GM18498 (cell line): ENCODE data around the gene PFKM.
A peak's percentile ranks its signal among the peaks of the same experiment; 100 is the strongest.

ENCODE experiments used
- ATAC-seq: cut with Tn5 transposase; IDR thresholded peaks from one replicate; pipeline ENCODE4 v1.9.1; 2021; ENCODE audit warnings: mild to moderate bottlenecking, moderate library complexity; ENCODE audit not compliant: unreplicated experiment

PFKM gene

DNA sequence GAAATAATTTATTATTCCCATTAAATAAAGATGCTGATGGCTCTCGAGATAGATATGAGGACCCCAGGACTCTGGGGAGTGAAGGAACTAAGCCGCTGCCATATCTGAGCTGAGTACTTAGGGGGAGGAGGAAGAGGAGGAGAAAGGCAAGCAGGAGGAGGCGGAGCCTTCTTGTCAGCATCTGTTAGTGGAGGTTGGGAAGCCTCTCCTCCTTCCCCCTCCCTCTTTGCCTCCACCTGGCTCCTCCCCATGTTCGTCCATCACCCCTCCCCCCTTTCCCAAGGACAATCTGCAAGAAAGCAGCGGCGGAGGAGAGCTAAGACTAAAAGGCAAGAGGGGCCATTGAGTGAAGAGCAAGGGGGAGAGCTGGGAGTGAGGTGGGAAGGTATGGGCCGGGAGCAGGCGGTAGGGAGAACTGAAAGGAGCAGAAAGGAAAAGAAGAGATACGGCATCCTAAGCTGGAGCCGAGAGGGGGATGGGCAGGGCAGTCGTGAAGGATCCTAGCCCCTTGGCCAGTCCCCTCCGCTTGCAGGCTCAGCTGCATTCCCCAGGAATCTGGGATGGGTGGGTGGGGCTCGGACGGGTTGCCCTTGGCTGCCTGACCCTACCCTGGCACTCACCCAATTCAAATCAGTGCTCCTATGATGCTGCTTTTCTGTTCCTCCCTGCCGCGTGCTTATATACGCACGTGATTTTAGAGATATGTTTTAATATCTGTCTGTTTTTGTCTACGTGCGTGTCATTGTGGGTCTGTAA lies at the start of gene PFKM:
Gene PFKM (plus strand): TSS at position 287 of the 756 bp plus-strand sequence. CDS start 3,411 bp downstream, outside the sequence.
- peak; percentile 100 for ATAC-seq

- ATAC-seq: no peak
Measured at GRCh38 chr12:48070033-48070432, 49.1 kb upstream of the PFKM start.

GRCh38 chr12:48070731-48071130 lies 48.4 kb upstream of the PFKM start:
- ATAC-seq: no peak

- ATAC-seq: no peak
Measured at GRCh38 chr12:48071808-48072207, 47.4 kb upstream of the PFKM start.

DNA sequence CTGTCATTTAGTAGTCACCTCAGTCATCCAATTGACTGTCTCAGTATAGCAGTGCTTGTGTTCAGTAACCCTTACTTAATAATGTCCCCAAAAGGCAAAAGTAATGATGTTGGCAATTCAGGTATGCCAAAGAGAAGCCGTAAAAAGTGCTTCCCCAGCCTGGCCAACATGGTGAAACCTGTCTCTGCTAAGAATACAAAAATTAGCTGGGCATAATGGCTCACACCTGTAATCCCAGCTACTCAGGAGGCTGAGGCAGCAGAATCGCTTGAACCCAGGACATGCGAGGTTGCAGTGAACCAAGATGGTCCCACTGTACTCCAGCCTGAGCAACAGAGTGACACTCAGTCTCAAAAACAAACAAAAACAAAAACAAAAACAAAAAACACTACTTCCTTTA lies 46.9 kb upstream of the PFKM start:
- ATAC-seq: no peak

DNA sequence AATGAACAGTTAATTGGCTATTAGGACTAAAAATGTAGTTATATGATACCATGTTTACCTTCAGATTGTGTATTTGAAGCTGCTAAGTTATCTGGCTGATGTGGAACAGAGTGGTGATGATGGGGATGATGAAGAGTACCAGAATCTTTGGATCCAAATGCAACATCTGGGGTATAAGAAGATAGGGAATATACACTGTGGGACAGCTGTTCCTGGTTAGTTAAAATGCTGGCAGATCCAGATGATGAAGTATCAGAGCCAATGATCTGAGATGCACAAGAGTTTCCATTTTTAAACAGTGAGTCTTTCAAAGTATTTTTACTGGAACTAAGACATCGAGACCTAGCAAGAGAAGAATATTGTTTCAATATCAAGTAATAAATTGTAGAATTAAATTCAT lies 44.9 kb upstream of the PFKM start:
- ATAC-seq: no peak

DNA sequence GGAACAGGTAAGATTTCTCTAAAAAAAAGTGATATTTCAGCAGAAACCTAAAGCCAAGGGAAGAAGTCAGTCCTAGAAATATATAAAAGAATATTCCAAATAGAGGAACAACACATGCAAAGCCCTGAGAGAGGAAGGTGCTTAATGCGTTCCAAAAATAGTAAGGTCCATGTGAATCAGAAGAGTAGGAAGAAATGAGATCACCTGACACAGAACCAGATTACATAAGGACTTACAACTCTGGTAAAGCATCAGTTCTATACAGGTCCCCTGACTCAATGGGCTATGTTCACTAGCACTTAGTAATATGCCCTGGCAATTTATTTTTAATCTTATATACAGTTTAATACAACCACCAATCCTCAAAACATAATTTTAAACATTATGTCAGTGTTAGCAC lies 43.3 kb upstream of the PFKM start:
- ATAC-seq: no peak

GRCh38 chr12:48077111-48077510 lies 42.1 kb upstream of the PFKM start:
- ATAC-seq: no peak

- ATAC-seq: no peak
Measured at GRCh38 chr12:48078901-48079300, 40.3 kb upstream of the PFKM start.

- no peak for ATAC-seq
Measured at GRCh38 chr12:48080285-48080684, 38.9 kb upstream of the PFKM start.

DNA sequence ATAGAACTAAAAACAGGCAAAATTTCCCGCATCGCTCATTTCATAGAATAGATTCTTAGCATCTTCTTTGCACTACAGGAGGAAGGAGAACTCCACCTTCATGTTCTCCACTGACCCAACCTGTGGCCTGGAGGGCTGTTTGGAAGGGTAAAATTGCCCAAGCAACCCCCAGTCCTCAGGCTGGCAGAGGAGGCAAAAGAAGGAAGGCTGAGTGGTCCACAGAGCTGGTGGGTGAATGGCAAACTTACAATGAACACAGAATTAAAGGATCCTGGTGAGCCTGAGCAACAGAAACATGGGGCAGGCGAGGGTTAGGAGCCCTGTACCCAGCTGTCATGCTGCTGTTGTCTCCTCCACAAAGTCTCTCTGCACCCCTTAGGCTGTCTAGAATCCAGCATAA lies 38.3 kb upstream of the PFKM start:
- ATAC-seq: no peak

DNA sequence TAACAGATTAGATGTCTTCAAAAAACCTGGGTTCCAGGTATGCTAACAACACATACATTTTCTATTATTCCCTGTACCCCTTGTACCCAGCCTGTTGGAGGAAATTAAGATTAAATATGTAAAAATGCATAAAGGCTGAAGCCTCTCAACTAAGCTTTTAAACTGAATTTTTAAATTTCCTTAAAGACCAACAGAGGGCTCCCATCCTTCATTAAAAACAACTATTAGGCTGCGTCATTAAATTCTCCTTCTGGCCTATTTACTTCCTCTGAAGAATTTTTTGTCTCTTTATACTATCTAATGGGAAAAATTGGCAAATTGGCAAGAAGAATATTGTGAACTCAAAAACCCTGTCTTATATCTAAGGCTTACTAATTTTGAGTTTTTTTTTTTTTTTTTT lies 35.1 kb upstream of the PFKM start:
- no peak for ATAC-seq

DNA sequence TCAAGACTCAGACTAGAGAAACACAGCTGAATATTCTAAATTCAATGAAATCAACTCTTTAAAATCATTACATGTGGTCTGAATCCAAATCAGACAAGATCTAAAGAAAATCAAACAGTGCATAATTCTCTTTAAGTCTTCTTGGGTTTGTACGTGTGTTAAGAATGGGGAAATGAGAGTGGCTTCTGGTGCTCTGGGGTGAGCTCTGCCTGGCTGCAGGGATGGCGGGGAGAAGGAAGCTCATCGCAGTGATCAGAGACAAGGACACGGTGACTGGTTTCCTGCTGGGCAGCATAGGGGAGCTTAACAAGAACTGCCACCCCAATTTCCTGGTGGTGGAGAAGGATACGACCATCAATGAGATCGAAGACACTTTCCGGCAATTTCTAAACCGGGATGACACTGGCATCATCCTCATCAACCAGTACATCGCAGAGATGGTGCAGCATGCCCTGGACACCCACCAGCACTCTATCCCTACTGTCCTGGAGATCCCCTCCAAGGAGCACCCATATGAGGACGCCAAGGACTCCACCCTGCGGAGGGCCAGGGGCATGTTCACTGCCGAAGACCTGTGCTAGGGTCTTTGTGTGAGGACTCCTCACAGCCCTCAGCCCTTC lies 34.2 kb upstream of the PFKM start:
- no peak for ATAC-seq

- no peak for ATAC-seq
Measured at GRCh38 chr12:48086327-48086726, 32.8 kb upstream of the PFKM start.

GRCh38 chr12:48092611-48093010 lies 26.6 kb upstream of the PFKM start:
- no peak for ATAC-seq

- ATAC-seq: no peak
Measured at GRCh38 chr12:48104531-48104930, 14.6 kb upstream of the PFKM start.

DNA sequence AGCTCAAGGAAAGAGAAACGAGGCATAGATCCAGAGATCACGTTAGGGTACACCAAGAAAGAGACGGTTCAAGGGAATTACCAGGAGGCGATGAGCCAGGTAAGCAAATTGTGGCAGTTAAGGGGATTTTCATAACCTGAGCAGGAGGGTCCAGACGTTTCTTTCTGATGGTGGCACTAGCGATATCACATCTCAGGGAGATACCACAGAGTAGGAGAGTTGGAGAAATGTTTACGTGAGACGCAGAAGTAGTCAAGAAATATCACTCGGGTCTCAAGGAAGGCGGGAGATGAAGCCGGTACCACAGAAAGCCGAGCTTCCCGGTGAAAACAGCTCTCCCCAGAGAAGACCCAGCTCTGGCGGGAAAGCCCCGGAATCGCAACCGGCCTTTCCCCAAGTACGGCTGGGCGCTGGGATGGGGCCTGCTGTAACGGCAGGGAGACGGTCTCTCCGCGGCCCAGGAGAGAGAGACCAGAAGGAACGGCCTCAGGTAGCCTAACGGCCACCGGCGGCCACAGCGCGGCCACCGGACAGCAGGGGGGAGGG lies 13.8 kb upstream of the PFKM start:
- ATAC-seq: peak; percentile 29

GRCh38 chr12:48105867-48106680 lies 13.1 kb upstream of the PFKM start, which contains the start of gene SENP1:
SENP1 (minus strand) TSS chr12:48106079; CDS start chr12:48101472, 4,607 bp downstream.
- ATAC-seq: peak; percentile 77

DNA sequence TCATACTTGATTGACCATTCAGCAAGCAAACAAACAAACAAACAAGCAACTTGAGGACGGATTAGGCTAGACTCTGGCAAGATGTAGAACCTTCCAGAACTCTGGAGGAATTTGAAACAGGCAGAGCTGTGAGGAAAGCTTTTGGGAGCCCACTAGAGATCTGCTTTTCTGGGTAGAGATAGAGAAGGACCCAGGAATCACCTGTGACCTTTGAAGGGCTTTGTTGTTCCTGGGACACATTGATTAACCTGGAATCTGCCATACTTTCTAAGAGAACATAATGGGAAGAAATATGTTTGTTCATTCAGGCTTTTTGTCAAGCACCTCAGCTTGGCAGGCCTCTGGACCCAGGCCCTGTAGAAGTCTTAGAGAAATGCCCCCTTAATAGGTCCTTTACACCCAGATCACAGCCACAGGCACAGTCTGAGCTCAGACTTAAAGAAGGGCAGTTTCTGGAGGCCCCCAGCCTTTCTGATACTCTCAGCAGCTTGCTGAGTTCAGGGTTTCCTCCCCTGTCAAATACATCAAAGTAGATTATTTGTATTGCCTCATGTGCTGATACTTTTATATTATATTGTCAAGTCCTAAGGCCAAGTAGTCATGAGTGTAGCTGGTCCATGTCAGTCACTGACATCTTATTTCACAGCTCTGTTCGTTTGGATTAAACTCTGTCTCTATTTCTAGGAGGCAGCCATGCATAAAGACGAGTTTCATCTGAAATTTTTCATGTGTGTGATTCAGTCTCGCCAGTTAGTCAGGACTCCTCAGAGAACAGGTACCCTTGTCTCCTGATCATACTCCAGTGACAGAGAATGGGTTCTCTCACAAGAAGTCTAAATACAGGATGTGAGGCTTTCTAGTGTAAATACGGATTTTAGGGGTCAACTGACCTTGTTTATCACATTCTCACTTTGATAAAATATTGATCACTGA lies 12.2 kb upstream of the PFKM start:
- ATAC-seq: no peak

- ATAC-seq: no peak
Measured at GRCh38 chr12:48109424-48109823, 9.7 kb upstream of the PFKM start.
